Activated T-helper 2 cell treated with anti-CD3 and anti-CD28 coated beads, Interferon-gamma antibody, Interleukin-2, Interleukin-4, amounts not matched to agents 10 μg/mL and 5 μg/mL and 100 μg/mL, durations not matched to agents 14 hours and 24 hours and 36 hours (primary cell): ENCODE results near the gene TAP1. TPM values are rescaled to one million over a fixed set of nuclear protein-coding genes. Genes with fewer than 3 reads are reported as not detected.

Experiments used
- DNase-seq: peaks from one replicate; pipeline ENCODE4 v3.0.0; 2021; ENCODE audit warnings: low spot score
- H3K27ac Mint-ChIP-seq: one replicate; pipeline ENCODE4 v1.8.0; 2021; ENCODE audit warnings: mixed read lengths
- H3K27me3 Mint-ChIP-seq: one replicate; pipeline ENCODE4 v1.8.0; 2021; ENCODE audit warnings: low read depth, mixed read lengths
- H3K36me3 Mint-ChIP-seq: one replicate; pipeline ENCODE4 v1.8.0; 2021; ENCODE audit warnings: low read depth, mixed read lengths
- H3K4me1 Mint-ChIP-seq: one replicate; pipeline ENCODE4 v1.8.0; 2021; ENCODE audit warnings: low read depth, mixed read lengths
- H3K4me3 Mint-ChIP-seq: one replicate; pipeline ENCODE4 v1.8.0; 2021; ENCODE audit warnings: low read depth, mild to moderate bottlenecking, moderate library complexity, mixed read lengths
- H3K9me3 Mint-ChIP-seq: one replicate; pipeline ENCODE4 v1.8.0; 2021; ENCODE audit warnings: mixed read lengths
- intact Hi-C: fragments of 100-400 bp; cut with micrococcal nuclease; formaldehyde crosslinking; loops from one replicate; pipeline ENCODE4 v1.15.1; 2023
- total RNA-seq: library from RNA; stranded (reverse); gene quantifications from 2 replicates; pipeline ENCODE4 v1.2.3, GENCODE V29; 2022

TAP1 gene
- total RNA-seq, 1 donor from 2014 or later: 276 TPM

- Mint-ChIP-seq H3K27ac (peak within 1 kb of the TSS; percentile 98), H3K4me3 (peak within 1 kb of the TSS; percentile 99), H3K36me3 (peaks cover 95% of the 10 kb centered on the region), H3K27me3 (no peaks in the 10 kb centered on the region), H3K4me1 (peaks cover 66% of the 10 kb centered on the region), H3K9me3 (no peaks in the 10 kb centered on the region)
- peak; percentile 96 for DNase-seq
- intact Hi-C loops: loop anchor here (1.0 to 10.0 kb wide), 4 partner anchors 9 to 1009 kb away; partner anchors contain the start of genes HSD17B8, RING1, RXRB and SLC39A7
Measured at GRCh38 chr6:32843979-32844838, 9.3 kb downstream of the TAP1 start, which contains the start of gene PSMB8. Gene PSMB8 (minus strand): TSS chr6:32844047. CDS start chr6:32843996, 51 bp downstream.

- no peaks in the 10 kb centered on the region for H3K27me3 Mint-ChIP-seq
- peaks cover 87% of the 10 kb centered on the region for H3K36me3 Mint-ChIP-seq
- peak overlapping the region; percentile 99 for H3K4me3 Mint-ChIP-seq
- no peaks in the 10 kb centered on the region for H3K9me3 Mint-ChIP-seq
- peaks cover 59% of the 10 kb centered on the region for H3K4me1 Mint-ChIP-seq
- peak overlapping the region; percentile 98 for H3K27ac Mint-ChIP-seq
- intact Hi-C loops: loop anchor here (10.0 kb wide), 2 partner anchors 361 to 1009 kb away; partner anchors contain the start of genes HSD17B8, RING1, RXRB and SLC39A7
- DNase-seq: no peak
Measured at GRCh38 chr6:32843331-32843978, 10.0 kb downstream of the TAP1 start.

- Mint-ChIP-seq H3K9me3 (no peaks in the 10 kb centered on the region), H3K36me3 (peaks cover 80% of the 10 kb centered on the region), H3K4me1 (peaks cover 51% of the 10 kb centered on the region), H3K27ac (peak overlapping the region; percentile 98), H3K27me3 (no peaks in the 10 kb centered on the region), H3K4me3 (peak overlapping the region; percentile 99)
- intact Hi-C loops: loop anchor here (10.0 kb wide), 2 partner anchors 362 to 1008 kb away; partner anchors contain the start of genes HSD17B8, RING1, RXRB and SLC39A7
- DNase-seq: no peak
Measured at GRCh38 chr6:32842690-32843089, 10.8 kb downstream of the TAP1 start.

- Mint-ChIP-seq H3K4me1 (peaks cover 51% of the 10 kb centered on the region), H3K27me3 (no peaks in the 10 kb centered on the region), H3K36me3 (peaks cover 80% of the 10 kb centered on the region), H3K27ac (peak overlapping the region; percentile 98), H3K9me3 (no peaks in the 10 kb centered on the region), H3K4me3 (peak overlapping the region; percentile 99)
- DNase-seq: no peak
- intact Hi-C loops: loop anchor here (10.0 kb wide), 2 partner anchors 363 to 1007 kb away; partner anchors contain the start of genes HSD17B8, RING1, RXRB and SLC39A7
Measured at GRCh38 chr6:32842021-32842650, 11.4 kb downstream of the TAP1 start.

- H3K27ac Mint-ChIP-seq: peak overlapping the region; percentile 98
- peak; percentile 39 for DNase-seq
- peaks cover 54% of the 10 kb centered on the region for H3K4me1 Mint-ChIP-seq
- no peaks in the 10 kb centered on the region for H3K27me3 Mint-ChIP-seq
- no peaks in the 10 kb centered on the region for H3K9me3 Mint-ChIP-seq
- intact Hi-C loops: loop anchor here (10.0 kb wide), 2 partner anchors 364 to 1006 kb away; partner anchors contain the start of genes HSD17B8, RING1, RXRB and SLC39A7
- H3K36me3 Mint-ChIP-seq: peaks cover 80% of the 10 kb centered on the region
- peak overlapping the region; percentile 99 for H3K4me3 Mint-ChIP-seq
Measured at GRCh38 chr6:32840604-32841246, 12.8 kb downstream of the TAP1 start.

GRCh38 chr6:32839356-32839755 is 14.1 kb downstream of the TAP1 start:
- no peak for DNase-seq
- peaks cover 81% of the 10 kb centered on the region for H3K36me3 Mint-ChIP-seq
- no peak overlapping the region for H3K4me3 Mint-ChIP-seq
- H3K27me3 Mint-ChIP-seq: no peaks in the 10 kb centered on the region
- H3K4me1 Mint-ChIP-seq: peaks cover 62% of the 10 kb centered on the region
- intact Hi-C loops: loop anchor here (2.0 to 10.0 kb wide), 2 partner anchors 105 to 645 kb away; partner anchors contain the start of genes GPSM3 and PBX2
- no peaks in the 10 kb centered on the region for H3K9me3 Mint-ChIP-seq
- H3K27ac Mint-ChIP-seq: peak overlapping the region; percentile 54

GRCh38 chr6:32838114-32838958 is 15.2 kb downstream of the TAP1 start, which contains the start of gene TAP2:
Gene TAP2 (minus strand): TSS chr6:32838739. CDS start chr6:32838233, 506 bp downstream.
- Mint-ChIP-seq H3K4me3 (peak within 1 kb of the TSS; percentile 88), H3K27ac (peak within 1 kb of the TSS; percentile 83)
- intact Hi-C loops: loop anchor here (1.0 to 10.0 kb wide), 4 partner anchors 16 to 644 kb away; partner anchors contain the start of genes GPSM3, PBX2 and PSMB9

GRCh38 chr6:32837651-32838113 is 15.8 kb downstream of the TAP1 start:
- DNase-seq: no peak
- Mint-ChIP-seq H3K27ac (peak overlapping the region; percentile 83), H3K27me3 (no peaks in the 10 kb centered on the region), H3K4me1 (peaks cover 78% of the 10 kb centered on the region), H3K9me3 (no peaks in the 10 kb centered on the region), H3K4me3 (peak overlapping the region; percentile 88), H3K36me3 (peaks cover 85% of the 10 kb centered on the region)
- intact Hi-C loops: loop anchor here (1.0 to 10.0 kb wide), 4 partner anchors 17 to 643 kb away; partner anchors contain the start of genes GPSM3, PBX2 and PSMB9

More at GRCh38 chr6:32838114-32838958, 15.2 kb downstream of the TAP1 start, which contains the start of gene TAP2:
- DNase-seq: peak; percentile 96
- Mint-ChIP-seq H3K27me3 (no peaks in the 10 kb centered on the region), H3K4me1 (peaks cover 72% of the 10 kb centered on the region), H3K9me3 (no peaks in the 10 kb centered on the region), H3K36me3 (peaks cover 84% of the 10 kb centered on the region)

- peaks cover 85% of the 10 kb centered on the region for H3K36me3 Mint-ChIP-seq
- peak overlapping the region; percentile 88 for H3K4me3 Mint-ChIP-seq
- intact Hi-C loops: loop anchor here (10.0 kb wide), 1 partner anchor 642 kb away; the partner anchor contains the start of genes GPSM3 and PBX2
- no peak for DNase-seq
- peak overlapping the region; percentile 83 for H3K27ac Mint-ChIP-seq
- H3K9me3 Mint-ChIP-seq: no peaks in the 10 kb centered on the region
- H3K27me3 Mint-ChIP-seq: no peaks in the 10 kb centered on the region
- peaks cover 75% of the 10 kb centered on the region for H3K4me1 Mint-ChIP-seq
Measured at GRCh38 chr6:32836873-32837272, 16.6 kb downstream of the TAP1 start.

GRCh38 chr6:32835167-32835893 is 18.2 kb downstream of the TAP1 start:
- Mint-ChIP-seq H3K27ac (peak overlapping the region; percentile 60), H3K4me3 (peak overlapping the region; percentile 15), H3K4me1 (peaks cover 71% of the 10 kb centered on the region), H3K9me3 (no peaks in the 10 kb centered on the region), H3K27me3 (no peaks in the 10 kb centered on the region), H3K36me3 (peaks cover 85% of the 10 kb centered on the region)
- no peak for DNase-seq
- intact Hi-C loops: loop anchor here (10.0 kb wide), 1 partner anchor 641 kb away; the partner anchor contains the start of genes GPSM3 and PBX2
